Measurements from ENCODE around the gene SORCS2. TPM values are rescaled to one million over a fixed set of nuclear protein-coding genes. Genes with fewer than 3 reads are reported as not detected.

The SORCS2 gene
- polyA plus RNA-seq, 1 donor from 2014 or later: 1.0 TPM

DNA sequence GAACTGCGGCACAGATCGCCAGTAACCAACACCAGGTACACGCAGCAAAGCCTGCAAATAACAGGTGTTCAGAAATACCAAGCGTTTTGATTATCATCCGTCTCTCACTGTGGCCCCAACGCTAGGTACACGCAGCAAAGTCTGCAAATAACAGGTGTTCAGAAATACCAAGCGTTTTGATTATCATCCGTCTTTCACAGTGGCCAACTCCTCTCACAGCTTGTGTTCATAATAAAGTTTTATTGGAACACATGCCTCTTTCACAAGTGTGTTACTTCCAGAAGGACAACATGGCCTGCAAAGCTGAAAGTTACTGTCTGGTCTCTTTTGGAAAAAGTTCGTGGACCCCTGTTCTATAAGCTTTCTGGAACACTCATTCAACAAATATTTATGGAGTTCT, 594.2 kb downstream of the SORCS2 start:
- H3K27ac ChIP-seq (ENCODE audit: low read length): no peak overlapping the region
- H4K20me1 ChIP-seq (ENCODE audit: insufficient read depth): no peaks in the 10 kb centered on the region
- TF ChIP-seq POLR2AphosphoS5 (IDR thresholded peaks at IDR 0.05): no peak
- TF ChIP-seq EZH2 (IDR thresholded peaks at IDR 0.05; ENCODE audit: borderline replicate concordance, insufficient read depth, low read length, poor library complexity, severe bottlenecking): no peak
- no peak for TF ChIP-seq MXI1 (conservative IDR thresholded peaks at IDR 0.05; ENCODE audit: poor library complexity, severe bottlenecking)
- no peak for TF ChIP-seq EP300 (conservative IDR thresholded peaks at IDR 0.05; ENCODE audit: poor library complexity, severe bottlenecking)
- TF ChIP-seq, protein P1, sequence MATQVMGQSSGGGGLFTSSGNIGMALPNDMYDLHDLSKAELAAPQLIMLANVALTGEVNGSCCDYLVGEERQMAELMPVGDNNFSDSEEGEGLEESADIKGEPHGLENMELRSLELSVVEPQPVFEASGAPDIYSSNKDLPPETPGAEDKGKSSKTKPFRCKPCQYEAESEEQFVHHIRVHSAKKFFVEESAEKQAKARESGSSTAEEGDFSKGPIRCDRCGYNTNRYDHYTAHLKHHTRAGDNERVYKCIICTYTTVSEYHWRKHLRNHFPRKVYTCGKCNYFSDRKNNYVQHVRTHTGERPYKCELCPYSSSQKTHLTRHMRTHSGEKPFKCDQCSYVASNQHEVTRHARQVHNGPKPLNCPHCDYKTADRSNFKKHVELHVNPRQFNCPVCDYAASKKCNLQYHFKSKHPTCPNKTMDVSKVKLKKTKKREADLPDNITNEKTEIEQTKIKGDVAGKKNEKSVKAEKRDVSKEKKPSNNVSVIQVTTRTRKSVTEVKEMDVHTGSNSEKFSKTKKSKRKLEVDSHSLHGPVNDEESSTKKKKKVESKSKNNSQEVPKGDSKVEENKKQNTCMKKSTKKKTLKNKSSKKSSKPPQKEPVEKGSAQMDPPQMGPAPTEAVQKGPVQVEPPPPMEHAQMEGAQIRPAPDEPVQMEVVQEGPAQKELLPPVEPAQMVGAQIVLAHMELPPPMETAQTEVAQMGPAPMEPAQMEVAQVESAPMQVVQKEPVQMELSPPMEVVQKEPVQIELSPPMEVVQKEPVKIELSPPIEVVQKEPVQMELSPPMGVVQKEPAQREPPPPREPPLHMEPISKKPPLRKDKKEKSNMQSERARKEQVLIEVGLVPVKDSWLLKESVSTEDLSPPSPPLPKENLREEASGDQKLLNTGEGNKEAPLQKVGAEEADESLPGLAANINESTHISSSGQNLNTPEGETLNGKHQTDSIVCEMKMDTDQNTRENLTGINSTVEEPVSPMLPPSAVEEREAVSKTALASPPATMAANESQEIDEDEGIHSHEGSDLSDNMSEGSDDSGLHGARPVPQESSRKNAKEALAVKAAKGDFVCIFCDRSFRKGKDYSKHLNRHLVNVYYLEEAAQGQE (IDR thresholded peaks at IDR 0.05; ENCODE audit: borderline replicate concordance): no peak
- no peak for TF ChIP-seq CTCF (IDR thresholded peaks at IDR 0.05; ENCODE audit: poor library complexity, severe bottlenecking)
- no peak for TF ChIP-seq TAF1 (IDR thresholded peaks at IDR 0.05; ENCODE audit: low read depth)
- no peak for TF ChIP-seq RAD21 (conservative IDR thresholded peaks at IDR 0.05)
- TF ChIP-seq SMC3 (conservative IDR thresholded peaks at IDR 0.05; ENCODE audit: poor library complexity): no peak

DNA sequence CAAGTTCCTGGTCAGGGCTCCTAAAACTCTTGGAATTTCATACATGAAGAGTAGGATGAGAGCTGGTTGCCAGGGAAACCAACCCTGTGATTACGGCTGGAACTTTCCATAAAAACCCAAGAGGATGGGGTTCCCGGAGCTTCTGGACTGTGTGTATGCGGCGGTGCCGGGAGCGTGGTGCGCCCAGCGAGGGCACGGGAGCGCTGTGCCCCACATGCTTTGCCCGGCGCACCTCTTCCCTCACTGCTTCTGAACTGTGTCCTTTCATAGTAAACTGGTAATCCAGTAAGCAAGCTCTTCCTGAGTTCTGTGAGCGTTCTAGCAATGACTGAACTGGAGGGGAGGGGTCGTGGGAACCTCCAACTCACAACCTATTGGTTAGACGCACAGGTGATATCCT, 594.7 kb downstream of the SORCS2 start:
- no peaks in the 10 kb centered on the region for H3K27me3 ChIP-seq (ENCODE audit: insufficient read depth, low read depth, low read length)
- H3K9me2 ChIP-seq (ENCODE audit: insufficient read depth, low read length): no peaks in the 10 kb centered on the region
- H2AFZ ChIP-seq (ENCODE audit: low read depth, low read length): no peak overlapping the region
- no peak overlapping the region for H3K4me2 ChIP-seq (ENCODE audit: low read length)
- H4K20me1 ChIP-seq (ENCODE audit: insufficient read depth): no peaks in the 10 kb centered on the region
- no peaks in the 10 kb centered on the region for H3K79me2 ChIP-seq (replicated peaks; ENCODE audit: insufficient read depth, low read length)
- H3F3A ChIP-seq (ENCODE audit: insufficient read depth, low read length, poor library complexity, severe bottlenecking): no peaks in the 10 kb centered on the region
- peaks cover 10% of the 10 kb centered on the region for H3K36me3 ChIP-seq (ENCODE audit: insufficient read depth, low read length)
- no peaks in the 10 kb centered on the region for H3K9me3 ChIP-seq (ENCODE audit: low read length)
- no peak overlapping the region for H3K27ac ChIP-seq (ENCODE audit: low read length)
- no peak overlapping the region for H3K9ac ChIP-seq (ENCODE audit: low read length)
- no peak overlapping the region for H3K4me3 ChIP-seq (ENCODE audit: low read length)
- TF ChIP-seq POLR2AphosphoS5 (IDR thresholded peaks at IDR 0.05) (no peak), RAD21 (conservative IDR thresholded peaks at IDR 0.05) (no peak), EZH2 (IDR thresholded peaks at IDR 0.05; ENCODE audit: borderline replicate concordance, insufficient read depth, low read length, poor library complexity, severe bottlenecking) (no peak), EP300 (conservative IDR thresholded peaks at IDR 0.05; ENCODE audit: poor library complexity, severe bottlenecking) (no peak), TAF1 (IDR thresholded peaks at IDR 0.05; ENCODE audit: low read depth) (no peak), CTCF (IDR thresholded peaks at IDR 0.05; ENCODE audit: poor library complexity, severe bottlenecking) (no peak), SMC3 (conservative IDR thresholded peaks at IDR 0.05; ENCODE audit: poor library complexity) (no peak), MXI1 (conservative IDR thresholded peaks at IDR 0.05; ENCODE audit: poor library complexity, severe bottlenecking) (no peak)
- TF ChIP-seq, protein P1 (IDR thresholded peaks at IDR 0.05; ENCODE audit: borderline replicate concordance): no peak

More for the DNA sequence above, 594.2 kb downstream of the SORCS2 start:
- H3K27me3 ChIP-seq (ENCODE audit: insufficient read depth, low read depth, low read length): no peaks in the 10 kb centered on the region
- H3K9me3 ChIP-seq (ENCODE audit: low read length): no peaks in the 10 kb centered on the region
- peaks cover 10% of the 10 kb centered on the region for H3K36me3 ChIP-seq (ENCODE audit: insufficient read depth, low read length)
- no peak overlapping the region for H3K4me2 ChIP-seq (ENCODE audit: low read length)
- H3K9me2 ChIP-seq (ENCODE audit: insufficient read depth, low read length): no peaks in the 10 kb centered on the region
- no peaks in the 10 kb centered on the region for H3K79me2 ChIP-seq (replicated peaks; ENCODE audit: insufficient read depth, low read length)
- H2AFZ ChIP-seq (ENCODE audit: low read depth, low read length): no peak overlapping the region
- H3K4me3 ChIP-seq (ENCODE audit: low read length): no peak overlapping the region
- H3F3A ChIP-seq (ENCODE audit: insufficient read depth, low read length, poor library complexity, severe bottlenecking): no peaks in the 10 kb centered on the region
- H3K9ac ChIP-seq (ENCODE audit: low read length): no peak overlapping the region

Data from neural cell (in vitro differentiated cells).